WTC11 (cell line): ENCODE measurements around the gene CYRIA. TPM values are rescaled to one million over a fixed set of nuclear protein-coding genes. Genes with fewer than 3 reads are reported as not detected.

Experiments used
- ATAC-seq: fragments of 200-7000 bp; cut with Tn5 transposase; 2 replicates; pipeline ENCODE4 v1.10.0; 2021; ENCODE audit warnings: mild to moderate bottlenecking, moderate library complexity
- CTCF ChIA-PET: fragments of 300-600 bp; sonication (Branson Sonifier 250); formaldehyde crosslinking; loops from one replicate; lab custom pipeline; 2021; ENCODE audit warnings: antibody characterized with exemption; lab: Charles Lee
- POLR2A ChIA-PET: fragments of 350-600 bp; sonication (Branson Sonifier 250); formaldehyde crosslinking; loops from one replicate; lab custom pipeline; 2021; ENCODE audit warnings: antibody characterized with exemption; lab: Charles Lee
- DNase-seq: peaks from one replicate; pipeline ENCODE4 v3.0.0; 2021; ENCODE audit warnings: low spot score
- H3K27ac Mint-ChIP-seq: 2 replicates; pipeline ENCODE4 v1.8.0; 2021; ENCODE audit warnings: mixed read lengths
- H3K27me3 Mint-ChIP-seq: 2 replicates; pipeline ENCODE4 v1.8.0; 2021; ENCODE audit warnings: low read depth, mild to moderate bottlenecking, moderate library complexity, mixed read lengths
- H3K36me3 Mint-ChIP-seq: 2 replicates; pipeline ENCODE4 v1.8.0; 2021; ENCODE audit warnings: mixed read lengths
- H3K4me1 Mint-ChIP-seq: 2 replicates; pipeline ENCODE4 v1.8.0; 2022; ENCODE audit warnings: mixed read lengths
- H3K4me3 Mint-ChIP-seq: 2 replicates; pipeline ENCODE4 v1.8.0; 2021; ENCODE audit warnings: mild to moderate bottlenecking, moderate library complexity, mixed read lengths
- H3K9me3 Mint-ChIP-seq: 2 replicates; pipeline ENCODE4 v1.8.0; 2021; ENCODE audit warnings: mixed read lengths
- AR ChIP-seq: fragments of 250-450 bp; sonication (Bioruptor Pico); IDR thresholded peaks from 2 replicates; pipeline ENCODE4 v1.9.0; 2021; ENCODE audit warnings: mild to moderate bottlenecking
- ATF2 ChIP-seq: sonication (generic); formaldehyde crosslinking; IDR thresholded peaks from 2 replicates; pipeline ENCODE4 v1.8.1; 2022; ENCODE audit warnings: low read depth, missing genetic modification reagents, borderline replicate concordance
- ATF3 ChIP-seq: sonication (generic); formaldehyde crosslinking; conservative IDR thresholded peaks from 2 replicates; pipeline ENCODE4 v1.8.1; 2022; ENCODE audit warnings: mild to moderate bottlenecking, missing genetic modification reagents
- CREM ChIP-seq: sonication (generic); formaldehyde crosslinking; IDR thresholded peaks from 2 replicates; pipeline ENCODE4 v1.8.1; 2022; ENCODE audit warnings: mild to moderate bottlenecking, missing genetic modification reagents, moderate library complexity
- ERG ChIP-seq: fragments of 250-450 bp; sonication (Bioruptor Pico); IDR thresholded peaks from 2 replicates; pipeline ENCODE4 v1.8.0; 2021; ENCODE audit warnings: mild to moderate bottlenecking
- GRHL2 ChIP-seq: fragments of 250-450 bp; sonication (Bioruptor Pico); IDR thresholded peaks from 2 replicates; pipeline ENCODE4 v1.8.0; 2022; ENCODE audit warnings: mild to moderate bottlenecking, moderate library complexity; ENCODE audit not compliant: insufficient replicate concordance, severe bottlenecking
- MAX ChIP-seq: sonication (generic); formaldehyde crosslinking; IDR thresholded peaks from 2 replicates; pipeline ENCODE4 v1.8.0; 2022; ENCODE audit warnings: mild to moderate bottlenecking, missing genetic modification reagents
- MXD4 ChIP-seq: fragments of 250-450 bp; sonication (Bioruptor Pico); IDR thresholded peaks from 2 replicates; pipeline ENCODE4 v1.8.0; 2021; ENCODE audit warnings: mild to moderate bottlenecking, moderate library complexity, borderline replicate concordance
- NFATC4 ChIP-seq: fragments of 250-450 bp; sonication (Bioruptor Pico); IDR thresholded peaks from 2 replicates; pipeline ENCODE4 v1.9.0; 2021; ENCODE audit warnings: mild to moderate bottlenecking
- NFE2L1 ChIP-seq: sonication (generic); formaldehyde crosslinking; IDR thresholded peaks from 2 replicates; pipeline ENCODE4 v1.8.1; 2023; ENCODE audit warnings: missing genetic modification reagents
- OVOL2 ChIP-seq: fragments of 250-450 bp; sonication (Bioruptor Pico); IDR thresholded peaks from 2 replicates; pipeline ENCODE4 v1.9.0; 2021; ENCODE audit warnings: mild to moderate bottlenecking, borderline replicate concordance
- PREB ChIP-seq: sonication (generic); formaldehyde crosslinking; IDR thresholded peaks from 2 replicates; pipeline ENCODE4 v1.8.1; 2022; ENCODE audit warnings: mild to moderate bottlenecking, missing genetic modification reagents, moderate library complexity, borderline replicate concordance
- PRRX2 ChIP-seq: fragments of 250-450 bp; sonication (Bioruptor Pico); IDR thresholded peaks from 2 replicates; pipeline ENCODE4 v1.8.0; 2021; ENCODE audit warnings: mild to moderate bottlenecking
- RORB ChIP-seq: fragments of 250-450 bp; sonication (Bioruptor Pico); IDR thresholded peaks from 2 replicates; pipeline ENCODE4 v1.9.0; 2021; ENCODE audit warnings: mild to moderate bottlenecking
- SOX15 ChIP-seq: fragments of 250-450 bp; sonication (Bioruptor Pico); IDR thresholded peaks from 2 replicates; pipeline ENCODE4 v1.9.0; 2021; ENCODE audit warnings: mild to moderate bottlenecking
- TCF7 ChIP-seq: sonication (generic); formaldehyde crosslinking; IDR thresholded peaks from 2 replicates; pipeline ENCODE4 v1.8.0; 2022; ENCODE audit warnings: mild to moderate bottlenecking, low read depth, missing genetic modification reagents, moderate library complexity
- TEAD1 ChIP-seq: sonication (generic); formaldehyde crosslinking; IDR thresholded peaks from 2 replicates; pipeline ENCODE4 v1.8.0; 2022; ENCODE audit warnings: mild to moderate bottlenecking, missing genetic modification reagents
- TEAD4 ChIP-seq: sonication (generic); formaldehyde crosslinking; IDR thresholded peaks from 2 replicates; pipeline ENCODE4 v1.8.0; 2022; ENCODE audit warnings: mild to moderate bottlenecking, missing genetic modification reagents
- TP53 ChIP-seq: sonication (generic); formaldehyde crosslinking; IDR thresholded peaks from 2 replicates; pipeline ENCODE4 v1.8.1; 2023; ENCODE audit warnings: mild to moderate bottlenecking, missing genetic modification reagents
- ZBTB21 ChIP-seq: sonication (generic); formaldehyde crosslinking; IDR thresholded peaks from 2 replicates; pipeline ENCODE4 v1.8.1; 2023; ENCODE audit warnings: mild to moderate bottlenecking, missing genetic modification reagents, borderline replicate concordance
- ZNF121 ChIP-seq: sonication (generic); formaldehyde crosslinking; IDR thresholded peaks from 2 replicates; pipeline ENCODE4 v1.8.0; 2023; ENCODE audit warnings: missing genetic modification reagents
- ZNF138 ChIP-seq: sonication (generic); formaldehyde crosslinking; conservative IDR thresholded peaks from 2 replicates; pipeline ENCODE4 v1.8.1; 2022; ENCODE audit warnings: mild to moderate bottlenecking, moderate library complexity, missing genetic modification reagents
- ZNF219 ChIP-seq: sonication (generic); formaldehyde crosslinking; IDR thresholded peaks from 2 replicates; pipeline ENCODE4 v1.8.0; 2023; ENCODE audit warnings: missing genetic modification reagents, mild to moderate bottlenecking, borderline replicate concordance
- ZNF396 ChIP-seq: fragments of 250-450 bp; sonication (Bioruptor Pico); IDR thresholded peaks from 2 replicates; pipeline ENCODE4 v1.8.0; 2021; ENCODE audit warnings: mild to moderate bottlenecking, moderate library complexity, borderline replicate concordance
- ZNF512 ChIP-seq: sonication (generic); formaldehyde crosslinking; IDR thresholded peaks from 2 replicates; pipeline ENCODE4 v1.8.1; 2022; ENCODE audit warnings: missing genetic modification reagents, borderline replicate concordance
- ZNF671 ChIP-seq: fragments of 250-450 bp; sonication (Bioruptor Pico); IDR thresholded peaks from 2 replicates; pipeline ENCODE4 v1.8.0; 2021; ENCODE audit warnings: mild to moderate bottlenecking
- total RNA-seq: library from RNA; stranded (reverse); gene quantifications from 3 replicates; pipeline ENCODE4 v1.2.3, GENCODE V29; 2021

The CYRIA gene
- total RNA-seq, 1 experiment from 2014 or later, result 8.3 TPM

GRCh38 chr2:16680304-16680703, 14.7 kb upstream of the CYRIA start:
- POLR2A ChIA-PET, result no interaction called here
- ATAC-seq, result no peak
- H3K4me1 Mint-ChIP-seq, result no peaks in the 10 kb centered on the region
- H3K27ac Mint-ChIP-seq, result no peak overlapping the region
- H3K27me3 Mint-ChIP-seq, result peaks cover 11% of the 10 kb centered on the region
- no peak for TF ChIP-seq PRRX2 (CRISPR knock-in tag)
- TF ChIP-seq GRHL2 (CRISPR knock-in tag), result no peak
- no peak for TF ChIP-seq ZNF671
- no peak for TF ChIP-seq ATF3
- no peak for TF ChIP-seq NFATC4
- no peak for TF ChIP-seq ATF2 (CRISPR knock-in tag)
- no peak for TF ChIP-seq AR (CRISPR knock-in tag)
- TF ChIP-seq TEAD1 (CRISPR knock-in tag), result no peak
- TF ChIP-seq ZNF138 (CRISPR knock-in tag), result no peak
- TF ChIP-seq ZNF121 (CRISPR knock-in tag), result no peak
- TF ChIP-seq TEAD4 (CRISPR knock-in tag), result no peak
- peaks cover 32% of the 10 kb centered on the region for H3K9me3 Mint-ChIP-seq
- H3K36me3 Mint-ChIP-seq, result peaks cover 11% of the 10 kb centered on the region
- DNase-seq, result no peak
- no peak overlapping the region for H3K4me3 Mint-ChIP-seq
- CTCF ChIA-PET, result interaction anchor here (0.9 to 1.0 kb wide), 2 partner anchors 27 to 67 kb away, joined by 3 to 4 read pairs; no protein-coding TSS in a partner anchor

GRCh38 chr2:16678964-16679363, 13.3 kb upstream of the CYRIA start:
- peaks cover 11% of the 10 kb centered on the region for H3K27me3 Mint-ChIP-seq
- CTCF ChIA-PET, result interaction anchor here (1.3 kb wide), 1 partner anchor 78 kb away, joined by 4 read pairs; no protein-coding TSS in a partner anchor
- no peaks in the 10 kb centered on the region for H3K4me1 Mint-ChIP-seq
- no peak for TF ChIP-seq ZNF512 (CRISPR knock-in tag)
- no peak for TF ChIP-seq OVOL2 (CRISPR knock-in tag)
- TF ChIP-seq ATF2 (CRISPR knock-in tag), result no peak
- TF ChIP-seq ATF3, result no peak
- TF ChIP-seq ERG (CRISPR knock-in tag), result no peak
- TF ChIP-seq SOX15, result no peak
- no peak for TF ChIP-seq ZNF396 (CRISPR knock-in tag)
- TF ChIP-seq TCF7, result no peak
- TF ChIP-seq CREM (CRISPR knock-in tag), result no peak
- no peak for TF ChIP-seq ZBTB21 (CRISPR knock-in tag)
- TF ChIP-seq ZNF219 (CRISPR knock-in tag), result no peak
- TF ChIP-seq RORB, result no peak
- TF ChIP-seq NFE2L1 (CRISPR knock-in tag), result no peak
- TF ChIP-seq PREB, result no peak
- TF ChIP-seq MXD4 (CRISPR knock-in tag), result no peak
- no peak for TF ChIP-seq TP53
- no peak for TF ChIP-seq MAX (CRISPR knock-in tag)

More at GRCh38 chr2:16678964-16679363, 13.3 kb upstream of the CYRIA start:
- POLR2A ChIA-PET, result interaction anchor here (0.9 kb wide), 1 partner anchor 22 kb away, joined by 3 read pairs; no protein-coding TSS in a partner anchor
- Mint-ChIP-seq H3K4me3 (no peak overlapping the region), H3K27ac (no peak overlapping the region), H3K9me3 (peaks cover 32% of the 10 kb centered on the region), H3K36me3 (peaks cover 11% of the 10 kb centered on the region)
- DNase-seq (no peak), ATAC-seq (no peak)
